K562 (cell line): ENCODE data around the gene DYNC1I1. TPM values are rescaled to one million over a fixed set of nuclear protein-coding genes. Genes with fewer than 3 reads are reported as not detected.

ENCODE experiments used
- ATAC-seq: fragments of 200-7000 bp; cut with Tn5 transposase; 3 replicates; pipeline ENCODE4 v1.9.1; 2020; ENCODE audit warnings: moderate library complexity
- BruUV-seq: library from RNA; stranded (reverse); fragments of 400-500 nt; replicated peaks from 2 replicates; lab custom pipeline; 2021; lab: Mats Ljungman, UMichigan
- CTCF ChIA-PET: fragments of 300-600 bp; formaldehyde crosslinking; extraction: SDS; loops from one replicate; lab custom pipeline; 2021; ENCODE audit warnings: low intra/inter-chr PET ratio; lab: Yijun Ruan, JAX
- POLR2A ChIA-PET: fragments of 300-600, 350-650 bp; sonication (Branson Sonifier 250); formaldehyde crosslinking; extraction: SDS; loops from one replicate; lab custom pipeline; 2021; ENCODE audit warnings: antibody characterized with exemption, inconsistent platforms; lab: Yijun Ruan, JAX
- DNase-seq, 4 experiments: peaks; one replicate each; pipeline versions ENCODE4 v3.0.0 to v3.0.0-alpha.2; 2011 to 2018; ENCODE audit warnings: low spot score in 3 of 4, mixed read lengths in 3 of 4; ENCODE audit errors: extremely low read depth in 1 of 4
- FAIRE-seq: peaks from 2 replicates; lab custom pipeline; 2011; peaks lifted over from hg19 to GRCh38; lab: Jason Lieb, UNC
- H2AFZ ChIP-seq: 2 replicates; pipeline ENCODE4 v1.6.0; 2011; ENCODE audit warnings: low read depth, low read length, control low read depth, inconsistent platforms
- H3K27ac ChIP-seq: fragments of 200-600 bp; 3 replicates; pipeline ENCODE4 v1.8.0; 2011; ENCODE audit warnings: low read depth, mild to moderate bottlenecking, control low read depth, inconsistent platforms, low read length, moderate library complexity, mixed read lengths; ENCODE audit errors: extremely low read depth
- H3K27me3 ChIP-seq, 2 experiments: fragments of 300-600 bp in 1 of 2; 2 replicates in 1 of 2; 3 replicates in 1 of 2; pipeline versions ENCODE4 v1.6.0 to v1.8.0; 2011; ENCODE audit warnings: inconsistent platforms in 2 of 2, low read length in 2 of 2, mild to moderate bottlenecking in 1 of 2, mixed read lengths in 1 of 2, moderate library complexity in 1 of 2; ENCODE audit not compliant: control insufficient read depth in 2 of 2, insufficient read depth in 2 of 2
- H3K36me3 ChIP-seq: fragments of 300-600 bp; 3 replicates; pipeline ENCODE4 v1.8.0; 2011; ENCODE audit warnings: mild to moderate bottlenecking, low read length, inconsistent platforms; ENCODE audit not compliant: control insufficient read depth, insufficient read depth
- H3K4me1 ChIP-seq, 2 experiments: fragments of 200-600 bp in 1 of 2; replicated peaks in 1 of 2; 2 replicates in 1 of 2; 3 replicates in 1 of 2; pipeline versions ENCODE4 v1.5.1 to v1.8.0; 2011; ENCODE audit warnings: inconsistent platforms in 2 of 2, low read length in 2 of 2, mild to moderate bottlenecking in 1 of 2, mixed read lengths in 1 of 2, moderate library complexity in 1 of 2; ENCODE audit not compliant: control insufficient read depth in 2 of 2, insufficient read depth in 2 of 2
- H3K4me2 ChIP-seq: 2 replicates; pipeline ENCODE4 v1.6.1; 2011; ENCODE audit warnings: low read length, control low read depth, inconsistent platforms, mixed read lengths; ENCODE audit not compliant: insufficient read depth
- H3K4me3 ChIP-seq: fragments of 200-600 bp; sonication (generic), shearing (Covaris generic); 2 replicates; pipeline ENCODE4 v1.5.1; 2016; ENCODE audit warnings: control low read depth, inconsistent platforms
- H3K79me2 ChIP-seq: fragments of 200-600 bp; 3 replicates; pipeline ENCODE4 v1.8.0; 2011; ENCODE audit warnings: low read length, inconsistent platforms; ENCODE audit not compliant: control insufficient read depth, insufficient read depth
- H3K9ac ChIP-seq, 2 experiments: 2 replicates each; pipeline versions ENCODE4 v1.6.0 to v1.6.1; 2011; ENCODE audit warnings: low read depth in 2 of 2, low read length in 2 of 2, control low read depth in 1 of 2, inconsistent platforms in 1 of 2, mild to moderate bottlenecking in 1 of 2, mixed read lengths in 1 of 2; ENCODE audit not compliant: insufficient read depth in 1 of 2
- H3K9me1 ChIP-seq: one replicate; pipeline ENCODE4 v1.6.0; 2011; ENCODE audit warnings: inconsistent platforms, mild to moderate bottlenecking, low read length, moderate library complexity; ENCODE audit not compliant: control insufficient read depth, insufficient read depth
- H3K9me3 ChIP-seq: replicated peaks from 2 replicates; pipeline ENCODE4 v1.5.1; 2011; ENCODE audit warnings: low read depth, low read length, inconsistent platforms; ENCODE audit not compliant: control insufficient read depth, insufficient read depth
- H4K20me1 ChIP-seq: replicated peaks from 2 replicates; pipeline ENCODE4 v1.6.1; 2011; ENCODE audit warnings: low read length, inconsistent platforms, mixed read lengths; ENCODE audit not compliant: control insufficient read depth, insufficient read depth
- BRD9 ChIP-seq: fragments of 450-650 bp; IDR thresholded peaks from 2 replicates; pipeline ENCODE4 v1.6.1; 2018; ENCODE audit warnings: low read depth; ENCODE audit not compliant: partially characterized antibody
- CXXC5 ChIP-seq: fragments of 250-450 bp; sonication (Bioruptor Pico); IDR thresholded peaks from 2 replicates; pipeline ENCODE4 v1.8.0; 2022; ENCODE audit warnings: inconsistent platforms, mild to moderate bottlenecking, moderate library complexity
- DACH1 ChIP-seq: fragments of 450-650 bp; IDR thresholded peaks from 2 replicates; pipeline ENCODE4 v1.6.1; 2018; ENCODE audit not compliant: partially characterized antibody
- HDAC2 ChIP-seq: fragments of 450-650 bp; IDR thresholded peaks from 2 replicates; pipeline ENCODE4 v1.6.1; 2016; ENCODE audit warnings: mild to moderate bottlenecking
- ILF3 ChIP-seq: fragments of 450-650 bp; IDR thresholded peaks from 2 replicates; pipeline ENCODE4 v1.6.1; 2018; ENCODE audit warnings: antibody characterized with exemption, mild to moderate bottlenecking, moderate library complexity, borderline replicate concordance
- MAX ChIP-seq: sonication (generic); formaldehyde crosslinking; IDR thresholded peaks from 2 replicates; pipeline ENCODE4 v1.9.0; 2022; ENCODE audit warnings: mild to moderate bottlenecking, missing genetic modification reagents
- MYC ChIP-seq, 2 experiments: fragments of 250-450 bp in 1 of 2; sonication (Bioruptor Pico) in 1 of 2; IDR thresholded peaks; 2 replicates each; pipeline versions ENCODE4 v1.5.1 to v1.6.1; 2012 to 2021; ENCODE audit warnings: low read depth in 2 of 2, borderline replicate concordance in 1 of 2, improper control_type of control experiment in 1 of 2, low read length in 1 of 2, mild to moderate bottlenecking in 1 of 2, moderate library complexity in 1 of 2
- RBBP5 ChIP-seq: fragments of 200-600 bp; sonication (generic); IDR thresholded peaks from 2 replicates; pipeline ENCODE4 v1.6.1; 2012; ENCODE audit warnings: borderline replicate concordance, mild to moderate bottlenecking, low read length, control low read depth, inconsistent platforms; ENCODE audit not compliant: insufficient read depth, poor library complexity, severe bottlenecking
- RBM34 ChIP-seq: fragments of 200-400 bp; formaldehyde crosslinking; IDR thresholded peaks from 2 replicates; pipeline ENCODE4 v1.6.1; 2018; ENCODE audit warnings: low read length, borderline replicate concordance; ENCODE audit not compliant: insufficient read depth
- SMC3 ChIP-seq: conservative IDR thresholded peaks from 2 replicates; pipeline ENCODE4 v1.6.1; 2011; ENCODE audit warnings: low read depth, low read length, improper control_type of control experiment; ENCODE audit not compliant: insufficient read depth
- ZNF57 ChIP-seq: fragments of 450-650 bp; formaldehyde crosslinking; IDR thresholded peaks from 2 replicates; pipeline ENCODE4 v1.4.0; 2020; ENCODE audit warnings: mild to moderate bottlenecking, moderate library complexity
- ZNF589 ChIP-seq: fragments of 200-800 bp; sonication (Bioruptor generic); IDR thresholded peaks from 2 replicates; pipeline ENCODE4 v1.6.1; 2016; ENCODE audit warnings: low read depth, missing genetic modification characterization, missing compliant biosample characterization
- ZSCAN32 ChIP-seq: fragments of 450-650 bp; formaldehyde crosslinking; IDR thresholded peaks from 2 replicates; pipeline ENCODE4 v1.4.0; 2020; ENCODE audit warnings: mild to moderate bottlenecking, moderate library complexity
- WGBS: fragments of 100-300 bp; shearing (Covaris generic); methylation state at CpG from one replicate; pipeline ENCODE4 v1.1.6; 2016; ENCODE audit warnings: low coverage, mixed read lengths; ENCODE audit not compliant: insufficient coverage; ENCODE audit errors: missing lambda C conversion rate; 5-methylcytosine and 5-hydroxymethylcytosine counted together
- in situ Hi-C: fragments of 300-500 bp; cut with MboI; formaldehyde crosslinking; loops from 4 replicates; pipeline ENCODE4 v1.15.0; 2018; ENCODE audit warnings: inconsistent platforms, mixed read lengths
- intact Hi-C: fragments of 100-400 bp; cut with micrococcal nuclease; formaldehyde crosslinking; loops from 2 replicates; pipeline ENCODE4 v1.14.2; 2022
- polyA plus RNA-seq, 8 experiments: library from polyadenylated mRNA; depleted of rRNA in 4 of 8; stranded (reverse) in 5 of 8; unstranded in 3 of 8; fragments of >200 nt; fragmentation: Nextera tagmentation in 2 of 8; fragmentation: Illumina TruSeq in 1 of 8; extraction: Ambion mirVana in 2 of 8; extraction: Trizol in 1 of 8; gene quantifications; 2 replicates each; pipeline versions ENCODE4 v1.2.1 to v1.2.3, GENCODE V29; 2011 to 2014; ENCODE audit warnings: inconsistent platforms in 1 of 8, missing spikeins in 1 of 8
- total RNA-seq, 7 experiments: library from RNA; depleted of rRNA in 6 of 7; stranded (reverse); fragments of >200 nt in 6 of 7; fragmentation: Illumina TruSeq in 2 of 7; extraction: Trizol in 2 of 7; gene quantifications; 2 replicates each; pipeline versions ENCODE4 v1.2.1 to v1.2.3, GENCODE V29; 2011 to 2021; ENCODE audit warnings: low replicate concordance in 1 of 7
- TF ChIP-seq, protein P1 (sequence below): fragments of 250-450 bp; sonication (Bioruptor Pico); IDR thresholded peaks from 2 replicates; pipeline ENCODE4 v1.5.0; 2021
- TF ChIP-seq, protein P2 (sequence below), 2 experiments: fragments of 150-350 bp in 1 of 2; IDR thresholded peaks; 2 replicates each; pipeline ENCODE4 v1.6.1; 2012 to 2016; ENCODE audit warnings: low read depth in 2 of 2, low read length in 2 of 2, mild to moderate bottlenecking in 1 of 2, moderate library complexity in 1 of 2

Gene DYNC1I1
- total and polyA plus RNA-seq, 9 of the 15 experiments (the other 6 are each of a cell fraction or from before 2014, with no cell fraction given), result 0.22 to 1.5 (median 0.44) TPM

DNA sequence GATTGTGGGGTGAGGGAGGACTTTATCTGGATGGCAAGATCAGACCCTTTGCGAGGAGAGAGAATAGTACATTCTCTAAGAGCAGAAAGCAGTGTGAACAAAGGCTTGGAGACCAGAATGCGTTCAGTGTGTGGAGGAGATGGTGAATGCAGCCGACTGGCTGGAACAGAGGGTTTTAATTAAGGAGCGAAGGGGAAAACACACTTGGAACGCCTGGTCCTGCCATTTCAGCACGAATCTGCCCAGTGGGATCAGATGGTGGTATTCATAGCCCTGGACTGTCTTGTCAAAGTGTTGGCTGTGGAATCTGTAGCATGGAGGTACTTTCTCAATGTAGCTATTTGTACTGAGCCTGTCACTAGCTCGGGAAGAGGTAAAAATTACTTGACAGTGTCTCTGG is 288.7 kb downstream of the DYNC1I1 start:
- in situ Hi-C loops, result no loop called here
- ATAC-seq (no peak), FAIRE-seq (no peak), DNase-seq (no peak)
- no peaks in the 10 kb centered on the region for H3K79me2 ChIP-seq
- TF ChIP-seq ILF3, result no peak
- TF ChIP-seq HDAC2, result no peak
- TF ChIP-seq DACH1, result no peak
- no peak for TF ChIP-seq ZNF589 (CRISPR knock-in tag)
- TF ChIP-seq RBBP5, result no peak
- no peak for TF ChIP-seq ZNF57 (CRISPR knock-in tag)
- TF ChIP-seq ZSCAN32, result no peak
- TF ChIP-seq BRD9, result no peak
- TF ChIP-seq RBM34, result no peak
- TF ChIP-seq, protein P1, sequence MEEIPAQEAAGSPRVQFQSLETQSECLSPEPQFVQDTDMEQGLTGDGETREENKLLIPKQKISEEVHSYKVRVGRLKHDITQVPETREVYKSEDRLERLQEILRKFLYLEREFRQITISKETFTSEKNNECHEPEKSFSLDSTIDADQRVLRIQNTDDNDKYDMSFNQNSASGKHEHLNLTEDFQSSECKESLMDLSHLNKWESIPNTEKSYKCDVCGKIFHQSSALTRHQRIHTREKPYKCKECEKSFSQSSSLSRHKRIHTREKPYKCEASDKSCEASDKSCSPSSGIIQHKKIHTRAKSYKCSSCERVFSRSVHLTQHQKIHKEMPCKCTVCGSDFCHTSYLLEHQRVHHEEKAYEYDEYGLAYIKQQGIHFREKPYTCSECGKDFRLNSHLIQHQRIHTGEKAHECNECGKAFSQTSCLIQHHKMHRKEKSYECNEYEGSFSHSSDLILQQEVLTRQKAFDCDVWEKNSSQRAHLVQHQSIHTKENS (CRISPR knock-in tag), result no peak
- TF ChIP-seq CXXC5 (CRISPR knock-in tag), result no peak
- no peak for TF ChIP-seq MYC (IDR thresholded peaks at IDR 0.05; ENCODE audit: low read depth, low read length)
- TF ChIP-seq MYC (CRISPR knock-in tag; IDR thresholded peaks at IDR 0.05; ENCODE audit: borderline replicate concordance, low read depth), result no peak
- no peak for TF ChIP-seq SMC3
- TF ChIP-seq MAX, result no peak
- TF ChIP-seq, protein P2, sequence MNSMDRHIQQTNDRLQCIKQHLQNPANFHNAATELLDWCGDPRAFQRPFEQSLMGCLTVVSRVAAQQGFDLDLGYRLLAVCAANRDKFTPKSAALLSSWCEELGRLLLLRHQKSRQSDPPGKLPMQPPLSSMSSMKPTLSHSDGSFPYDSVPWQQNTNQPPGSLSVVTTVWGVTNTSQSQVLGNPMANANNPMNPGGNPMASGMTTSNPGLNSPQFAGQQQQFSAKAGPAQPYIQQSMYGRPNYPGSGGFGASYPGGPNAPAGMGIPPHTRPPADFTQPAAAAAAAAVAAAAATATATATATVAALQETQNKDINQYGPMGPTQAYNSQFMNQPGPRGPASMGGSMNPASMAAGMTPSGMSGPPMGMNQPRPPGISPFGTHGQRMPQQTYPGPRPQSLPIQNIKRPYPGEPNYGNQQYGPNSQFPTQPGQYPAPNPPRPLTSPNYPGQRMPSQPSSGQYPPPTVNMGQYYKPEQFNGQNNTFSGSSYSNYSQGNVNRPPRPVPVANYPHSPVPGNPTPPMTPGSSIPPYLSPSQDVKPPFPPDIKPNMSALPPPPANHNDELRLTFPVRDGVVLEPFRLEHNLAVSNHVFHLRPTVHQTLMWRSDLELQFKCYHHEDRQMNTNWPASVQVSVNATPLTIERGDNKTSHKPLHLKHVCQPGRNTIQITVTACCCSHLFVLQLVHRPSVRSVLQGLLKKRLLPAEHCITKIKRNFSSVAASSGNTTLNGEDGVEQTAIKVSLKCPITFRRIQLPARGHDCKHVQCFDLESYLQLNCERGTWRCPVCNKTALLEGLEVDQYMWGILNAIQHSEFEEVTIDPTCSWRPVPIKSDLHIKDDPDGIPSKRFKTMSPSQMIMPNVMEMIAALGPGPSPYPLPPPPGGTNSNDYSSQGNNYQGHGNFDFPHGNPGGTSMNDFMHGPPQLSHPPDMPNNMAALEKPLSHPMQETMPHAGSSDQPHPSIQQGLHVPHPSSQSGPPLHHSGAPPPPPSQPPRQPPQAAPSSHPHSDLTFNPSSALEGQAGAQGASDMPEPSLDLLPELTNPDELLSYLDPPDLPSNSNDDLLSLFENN (IDR thresholded peaks at IDR 0.05; ENCODE audit: low read depth in 2 of 2, low read length in 2 of 2), result no peak
- WGBS, result 2% methylated on average over 7 of the region's 7 CpGs
- H3K36me3 ChIP-seq, result no peaks in the 10 kb centered on the region
- no peaks in the 10 kb centered on the region for H3K4me1 ChIP-seq
- no peaks in the 10 kb centered on the region for H4K20me1 ChIP-seq
- no peaks in the 10 kb centered on the region for H3K9me1 ChIP-seq
- no peaks in the 10 kb centered on the region for H3K9me3 ChIP-seq
- H3K27ac ChIP-seq, result no peak overlapping the region
- no peak overlapping the region for H3K4me2 ChIP-seq
- no TSS peak for BruUV-seq
- H3K27me3 ChIP-seq, result peaks cover 8 to 13% of the 10 kb centered on the region in 2 experiments; a peak in 4 of 5 replicates
- no peak overlapping the region for H2AFZ ChIP-seq
- no peak overlapping the region for H3K4me3 ChIP-seq
- CTCF ChIA-PET, result no interaction called here
- POLR2A ChIA-PET, result no interaction called here
- no peak overlapping the region for H3K9ac ChIP-seq
- intact Hi-C loops, result no loop called here
